ENCODE data around the gene CLRN3.

The CLRN3 gene

GRCh38 chr10:127911867-127912257 is 19.1 kb upstream of the CLRN3 start:
- no peak overlapping the region for H2AFZ ChIP-seq (ENCODE audit: low read depth, low read length)
- no peak overlapping the region for H3K4me3 ChIP-seq (ENCODE audit: low read length)
- peaks cover 8% of the 10 kb centered on the region for H3K4me1 ChIP-seq (ENCODE audit: insufficient read depth, low read length)
- peaks cover 9% of the 10 kb centered on the region for H3K27me3 ChIP-seq (ENCODE audit: insufficient read depth, low read length)
- H3K36me3 ChIP-seq (ENCODE audit: insufficient read depth, low read length) = no peaks in the 10 kb centered on the region
- no peaks in the 10 kb centered on the region for H3K9me3 ChIP-seq (ENCODE audit: low read length)

DNA sequence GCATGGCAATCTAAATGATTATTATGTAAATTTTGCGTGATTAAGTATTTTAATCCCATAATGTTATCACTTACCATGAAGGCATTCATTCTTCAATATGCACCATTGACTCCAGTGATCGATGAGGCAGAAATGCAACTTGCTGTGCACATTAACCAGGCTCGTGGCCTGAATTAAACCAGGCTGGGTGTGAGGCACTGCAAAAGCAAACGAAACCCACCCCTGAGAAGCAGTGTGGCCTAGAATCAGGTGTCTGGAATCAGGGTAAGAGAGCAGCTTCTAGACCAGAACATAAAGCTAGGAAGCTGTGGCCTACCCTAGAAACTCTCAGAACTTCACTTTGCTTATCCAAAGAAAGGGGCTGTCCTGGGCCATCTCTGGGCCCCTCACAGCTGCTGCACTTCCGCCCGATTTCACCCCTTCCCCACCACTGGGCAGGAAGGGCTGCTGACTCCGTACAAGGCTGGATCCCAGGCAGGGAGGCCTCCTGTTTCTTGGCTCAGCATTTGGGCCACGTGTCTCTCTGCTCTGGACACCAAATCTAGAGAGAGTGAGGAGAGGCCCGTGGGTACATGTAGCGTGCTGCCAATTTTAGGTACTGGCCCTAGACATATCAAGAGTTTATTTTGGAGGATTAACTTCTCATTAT is 18.6 kb upstream of the CLRN3 start:
- Histone ChIP-seq H3K27me3 (ENCODE audit: insufficient read depth, low read length) (peaks cover 13% of the 10 kb centered on the region), H3K9me3 (ENCODE audit: low read length) (no peaks in the 10 kb centered on the region), H3K4me1 (ENCODE audit: insufficient read depth, low read length) (peaks cover 8% of the 10 kb centered on the region), H3K36me3 (ENCODE audit: insufficient read depth, low read length) (no peaks in the 10 kb centered on the region), H2AFZ (ENCODE audit: low read depth, low read length) (no peak overlapping the region), H3K4me3 (ENCODE audit: low read length) (no peak overlapping the region)

DNA sequence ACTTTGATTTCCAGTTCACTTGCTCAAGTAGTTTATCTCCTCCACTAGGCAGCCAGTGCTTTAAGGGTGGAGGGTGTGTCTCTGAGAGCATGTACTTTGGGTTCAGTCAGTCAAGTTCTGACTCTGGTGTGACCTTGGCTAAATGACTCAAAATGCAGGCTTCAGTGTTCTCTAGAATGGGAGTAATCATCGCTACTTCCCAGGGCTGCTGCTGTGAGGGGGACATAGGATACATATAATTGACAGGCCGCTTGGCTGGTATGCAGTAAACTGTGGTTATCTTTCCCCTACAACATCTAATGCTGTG is 17.7 kb upstream of the CLRN3 start:
- Histone ChIP-seq H3K36me3 (ENCODE audit: insufficient read depth, low read length) (no peaks in the 10 kb centered on the region), H3K4me1 (ENCODE audit: insufficient read depth, low read length) (peaks cover 8% of the 10 kb centered on the region), H3K9me3 (ENCODE audit: low read length) (no peaks in the 10 kb centered on the region), H2AFZ (ENCODE audit: low read depth, low read length) (no peak overlapping the region), H3K27me3 (ENCODE audit: insufficient read depth, low read length) (peaks cover 21% of the 10 kb centered on the region), H3K4me3 (ENCODE audit: low read length) (no peak overlapping the region)

DNA sequence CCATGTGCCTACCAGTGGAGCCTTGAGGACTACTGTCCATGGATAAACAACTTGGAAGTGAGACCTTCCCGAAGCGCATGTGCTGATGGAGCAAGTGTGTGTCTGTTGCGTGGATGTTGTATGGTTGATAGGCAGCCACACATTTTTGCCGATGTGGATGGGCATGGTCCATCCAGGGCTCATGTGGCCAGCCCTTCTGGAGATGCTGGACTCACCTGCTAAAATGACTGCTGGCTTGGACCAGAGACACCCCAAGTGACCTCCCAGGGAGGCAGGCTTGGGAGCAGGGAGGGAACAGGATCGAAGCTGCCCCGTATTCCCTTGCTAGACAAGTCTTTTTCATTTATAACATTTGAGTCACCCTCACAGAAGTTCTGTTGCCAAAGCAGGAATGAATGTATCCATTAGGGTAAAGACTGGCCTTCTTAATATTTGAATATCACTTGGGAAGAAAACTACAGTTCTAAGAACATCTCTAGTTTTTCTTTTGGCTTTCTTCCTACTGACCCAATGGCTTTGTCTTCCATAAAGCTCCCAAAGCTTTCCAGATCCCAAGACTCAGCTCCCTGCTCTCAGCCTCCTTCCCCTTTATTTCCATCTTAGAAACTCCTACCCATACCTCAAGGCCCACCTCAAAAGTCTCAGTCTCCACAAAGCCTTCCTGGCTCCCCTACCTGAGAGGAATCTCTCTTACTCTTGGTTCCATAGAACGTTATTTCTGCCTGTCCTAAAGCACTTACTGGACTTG is 17.1 kb upstream of the CLRN3 start:
- Histone ChIP-seq H3K27me3 (ENCODE audit: insufficient read depth, low read length) (peaks cover 24% of the 10 kb centered on the region), H3K36me3 (ENCODE audit: insufficient read depth, low read length) (no peaks in the 10 kb centered on the region), H2AFZ (ENCODE audit: low read depth, low read length) (no peak overlapping the region), H3K4me3 (ENCODE audit: low read length) (no peak overlapping the region), H3K4me1 (ENCODE audit: insufficient read depth, low read length) (peaks cover 8% of the 10 kb centered on the region), H3K9me3 (ENCODE audit: low read length) (no peaks in the 10 kb centered on the region)

DNA sequence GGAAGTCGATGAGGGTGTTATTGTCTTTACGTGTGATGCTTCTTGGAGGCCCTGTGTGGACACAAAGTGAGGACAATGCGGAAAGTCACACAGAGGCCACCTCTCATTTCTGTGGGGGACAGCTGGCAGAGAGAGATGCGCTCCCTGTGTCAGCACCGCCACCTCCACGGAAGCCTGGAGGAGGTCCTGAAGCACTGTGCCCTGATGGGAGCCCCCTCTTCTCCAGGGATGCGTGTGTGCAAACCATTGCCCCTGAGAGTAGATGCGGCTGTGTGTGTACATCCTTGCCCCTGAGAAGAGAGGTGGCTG is 16.2 kb upstream of the CLRN3 start:
- Histone ChIP-seq H3K4me3 (ENCODE audit: low read length) (no peak overlapping the region), H3K27me3 (ENCODE audit: insufficient read depth, low read length) (peaks cover 31% of the 10 kb centered on the region), H3K9me3 (ENCODE audit: low read length) (no peaks in the 10 kb centered on the region), H3K4me1 (ENCODE audit: insufficient read depth, low read length) (peaks cover 8% of the 10 kb centered on the region), H3K36me3 (ENCODE audit: insufficient read depth, low read length) (no peaks in the 10 kb centered on the region), H2AFZ (ENCODE audit: low read depth, low read length) (no peak overlapping the region)

DNA sequence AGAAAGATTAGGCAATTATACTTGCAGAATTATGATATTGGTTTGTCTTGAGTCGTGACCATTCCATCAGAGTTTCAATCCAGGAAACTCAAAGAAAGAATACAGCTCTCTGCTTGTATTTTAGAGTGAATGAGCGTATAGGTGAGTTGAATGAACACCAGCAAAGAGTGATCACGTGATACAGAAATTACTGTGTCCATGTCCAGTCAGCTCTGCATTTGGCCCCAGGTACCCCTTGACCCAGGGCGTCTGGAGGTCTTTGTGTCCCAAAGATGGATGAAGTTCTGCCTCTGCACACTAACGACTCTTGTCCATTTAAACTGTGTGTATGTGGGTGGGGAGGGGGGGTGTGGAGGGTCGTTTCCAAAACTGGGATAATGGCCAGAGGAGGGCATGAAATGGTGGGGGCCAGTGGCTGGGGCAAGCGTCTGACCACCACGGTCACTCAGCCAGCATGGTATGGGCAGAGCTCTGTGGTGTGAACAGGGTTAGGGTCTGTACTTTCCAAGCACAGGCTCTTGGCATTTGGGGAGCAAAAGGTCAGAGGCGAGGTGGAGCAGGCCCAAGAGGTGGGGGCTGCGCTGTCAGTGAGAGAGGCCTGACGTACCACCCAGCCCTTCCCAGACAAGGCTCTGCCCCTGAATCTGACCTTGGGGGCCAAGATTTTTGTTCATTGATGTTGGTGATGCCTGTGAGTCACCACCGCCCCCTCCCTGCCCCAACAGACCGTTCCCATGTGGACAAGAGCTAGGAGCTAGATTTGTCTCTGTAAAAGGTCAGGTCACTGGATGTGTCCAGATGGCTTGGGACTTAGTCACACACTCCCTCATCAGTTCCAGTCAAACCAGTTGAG is 15.6 kb upstream of the CLRN3 start:
- no peak overlapping the region for H3K4me3 ChIP-seq (ENCODE audit: low read length)
- no peak overlapping the region for H2AFZ ChIP-seq (ENCODE audit: low read depth, low read length)
- H3K36me3 ChIP-seq (ENCODE audit: insufficient read depth, low read length) = no peaks in the 10 kb centered on the region
- peaks cover 31% of the 10 kb centered on the region for H3K27me3 ChIP-seq (ENCODE audit: insufficient read depth, low read length)
- H3K9me3 ChIP-seq (ENCODE audit: low read length) = no peaks in the 10 kb centered on the region
- peaks cover 8% of the 10 kb centered on the region for H3K4me1 ChIP-seq (ENCODE audit: insufficient read depth, low read length)

DNA sequence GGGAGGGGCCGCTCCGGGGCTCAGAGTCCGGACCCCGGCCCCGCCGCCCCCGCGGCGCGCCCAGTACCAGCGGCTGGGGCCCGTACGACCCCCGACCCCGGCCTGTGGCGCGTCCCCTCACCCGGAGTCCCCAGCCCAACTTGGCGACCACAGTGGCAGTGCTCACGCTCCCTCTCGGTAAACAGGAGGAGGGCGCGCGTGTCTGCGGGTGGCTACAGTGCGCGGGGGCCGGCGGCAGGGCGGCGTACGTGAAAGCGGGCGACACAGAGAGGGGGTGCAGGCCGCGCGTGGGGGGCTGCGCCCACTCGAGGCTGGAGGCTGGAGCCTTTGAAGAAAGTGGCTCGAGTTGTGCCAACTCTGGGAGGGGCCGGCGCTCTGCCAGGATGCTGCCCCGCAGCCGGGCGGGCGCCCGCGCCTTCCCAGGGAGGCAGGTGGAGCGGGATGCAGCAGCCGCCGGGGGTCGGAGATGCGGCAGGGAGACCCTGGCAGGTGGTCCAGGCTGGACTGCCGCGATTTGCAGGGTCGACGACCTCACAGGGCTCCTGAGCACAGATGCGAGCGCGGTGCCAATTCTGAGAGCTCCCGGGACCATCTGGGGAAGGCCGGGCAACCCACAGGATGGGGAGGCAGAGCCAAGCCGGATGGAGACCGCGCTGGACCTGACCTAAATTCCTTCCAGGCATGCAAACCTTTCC is 14.8 kb upstream of the CLRN3 start:
- Histone ChIP-seq H3K36me3 (ENCODE audit: insufficient read depth, low read length) (no peaks in the 10 kb centered on the region), H3K27me3 (ENCODE audit: insufficient read depth, low read length) (peaks cover 31% of the 10 kb centered on the region), H2AFZ (ENCODE audit: low read depth, low read length) (peak overlapping the region; percentile 47), H3K9me3 (ENCODE audit: low read length) (no peaks in the 10 kb centered on the region), H3K4me3 (ENCODE audit: low read length) (peak overlapping the region; percentile 28), H3K4me1 (ENCODE audit: insufficient read depth, low read length) (peaks cover 8% of the 10 kb centered on the region)

- H3K36me3 ChIP-seq (ENCODE audit: insufficient read depth, low read length) = no peaks in the 10 kb centered on the region
- peak within 1 kb of the TSS; percentile 28 for H3K4me3 ChIP-seq (ENCODE audit: low read length)
- H3K27me3 ChIP-seq (ENCODE audit: insufficient read depth, low read length) = peaks cover 31% of the 10 kb centered on the region
- no peaks in the 10 kb centered on the region for H3K9me3 ChIP-seq (ENCODE audit: low read length)
- H3K4me1 ChIP-seq (ENCODE audit: insufficient read depth, low read length) = peaks cover 8% of the 10 kb centered on the region
- H2AFZ ChIP-seq (ENCODE audit: low read depth, low read length) = peak within 1 kb of the TSS; percentile 47
Observed at GRCh38 chr10:127906548-127907377, 14.0 kb upstream of the CLRN3 start, which contains the start of gene PTPRE. Gene PTPRE, plus strand, starts transcription at chr10:127907103. Its CDS starts 133,779 bp downstream, at chr10:128040882.

DNA sequence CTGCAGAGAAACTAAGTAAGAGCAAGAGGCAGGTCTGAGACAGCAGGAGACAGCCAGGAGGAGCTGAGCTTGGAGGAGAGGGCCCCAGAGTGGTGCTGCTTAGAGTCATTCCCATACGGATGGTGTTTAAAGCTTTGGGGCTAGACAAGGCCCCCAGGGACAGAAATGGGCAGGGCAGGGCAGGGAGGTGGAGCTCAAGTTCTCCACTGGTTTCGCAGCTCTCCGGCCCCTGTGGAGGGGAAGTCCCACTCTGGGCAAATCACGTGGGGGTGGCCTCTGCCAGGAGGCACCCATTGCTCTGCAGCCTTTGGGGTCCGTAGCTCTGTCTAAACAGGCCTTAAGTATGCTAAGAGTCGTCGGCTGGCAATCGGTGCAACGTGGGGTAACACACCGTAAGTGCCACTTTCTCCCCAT is 13.1 kb upstream of the CLRN3 start:
- H3K27me3 ChIP-seq (ENCODE audit: insufficient read depth, low read length) = peaks cover 31% of the 10 kb centered on the region
- no peak overlapping the region for H3K4me3 ChIP-seq (ENCODE audit: low read length)

GRCh38 chr10:127905001-127905847 is 12.5 kb upstream of the CLRN3 start:
- H3K36me3 ChIP-seq (ENCODE audit: insufficient read depth, low read length) = no peaks in the 10 kb centered on the region
- H3K27me3 ChIP-seq (ENCODE audit: insufficient read depth, low read length) = peaks cover 31% of the 10 kb centered on the region
- no peak overlapping the region for H3K4me3 ChIP-seq (ENCODE audit: low read length)
- no peak overlapping the region for H2AFZ ChIP-seq (ENCODE audit: low read depth, low read length)
- no peaks in the 10 kb centered on the region for H3K9me3 ChIP-seq (ENCODE audit: low read length)
- H3K4me1 ChIP-seq (ENCODE audit: insufficient read depth, low read length) = peaks cover 8% of the 10 kb centered on the region

More for the DNA sequence above, 13.1 kb upstream of the CLRN3 start:
- no peak overlapping the region for H2AFZ ChIP-seq (ENCODE audit: low read depth, low read length)
- peaks cover 8% of the 10 kb centered on the region for H3K4me1 ChIP-seq (ENCODE audit: insufficient read depth, low read length)
- no peaks in the 10 kb centered on the region for H3K36me3 ChIP-seq (ENCODE audit: insufficient read depth, low read length)
- H3K9me3 ChIP-seq (ENCODE audit: low read length) = no peaks in the 10 kb centered on the region

DNA sequence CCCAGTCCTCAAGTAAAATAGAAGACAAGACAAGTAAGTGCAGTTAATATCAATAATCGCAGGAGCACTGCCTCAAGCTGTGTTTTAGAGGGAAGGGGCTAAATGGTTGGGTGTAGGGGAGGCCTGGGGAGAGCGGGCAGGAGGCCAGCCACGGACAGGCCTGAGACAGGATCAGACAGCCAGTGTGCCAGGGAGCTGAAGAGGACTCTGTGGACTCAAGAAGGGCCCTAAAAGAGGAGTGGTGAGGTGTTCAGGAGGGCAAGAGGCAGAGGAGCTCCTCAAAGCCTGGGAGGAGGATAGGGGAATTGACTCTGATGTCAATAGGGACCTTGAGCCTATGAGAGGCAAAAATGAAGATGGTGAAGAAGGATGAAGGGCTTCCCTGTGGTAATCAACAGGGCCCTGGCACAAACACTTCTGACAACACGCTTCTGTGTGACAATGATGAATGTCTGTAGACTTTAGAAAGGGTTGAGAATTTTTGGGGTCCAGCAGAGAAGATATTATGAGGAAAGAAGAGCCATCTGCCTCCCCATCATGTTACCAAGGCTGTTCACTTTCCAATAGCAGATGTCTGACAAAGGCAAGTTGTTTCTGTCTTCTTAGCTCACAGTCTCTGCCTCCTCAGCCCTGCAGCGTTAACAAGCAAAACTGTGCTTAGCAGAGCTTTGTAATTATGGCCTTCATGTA is 11.7 kb upstream of the CLRN3 start:
- Histone ChIP-seq H3K9me3 (ENCODE audit: low read length) (no peaks in the 10 kb centered on the region), H3K4me3 (ENCODE audit: low read length) (no peak overlapping the region), H3K4me1 (ENCODE audit: insufficient read depth, low read length) (peaks cover 8% of the 10 kb centered on the region), H2AFZ (ENCODE audit: low read depth, low read length) (no peak overlapping the region), H3K27me3 (ENCODE audit: insufficient read depth, low read length) (peaks cover 31% of the 10 kb centered on the region), H3K36me3 (ENCODE audit: insufficient read depth, low read length) (no peaks in the 10 kb centered on the region)
